ENCODE measurements around the gene NUMA1.

NUMA1 gene

GRCh38 chr11:71998061-71998460 is 82.3 kb downstream of the NUMA1 start:
- no peak for DNase-seq

GRCh38 chr11:71997594-71997993 is 82.7 kb downstream of the NUMA1 start:
- no peak for DNase-seq

- no peak for DNase-seq
These were observed 83.4 kb downstream of the NUMA1 start for GRCh38 chr11:71996946-71997345.

GRCh38 chr11:71996517-71996916 is 83.8 kb downstream of the NUMA1 start:
- DNase-seq: no peak

- DNase-seq: no peak
These were observed 84.5 kb downstream of the NUMA1 start for GRCh38 chr11:71995726-71996291.

- DNase-seq: no peak
These were observed 85.6 kb downstream of the NUMA1 start for GRCh38 chr11:71994786-71995185.

- no peak for DNase-seq
These were observed 88.1 kb downstream of the NUMA1 start for GRCh38 chr11:71992136-71992730.

- DNase-seq: no peak
These were observed 88.8 kb downstream of the NUMA1 start for GRCh38 chr11:71991494-71991893.

GRCh38 chr11:71990701-71991100 is 89.6 kb downstream of the NUMA1 start:
- no peak for DNase-seq

GRCh38 chr11:71988050-71988449 is 92.3 kb downstream of the NUMA1 start:
- no peak for DNase-seq

- DNase-seq: no peak
These were observed 92.8 kb downstream of the NUMA1 start for GRCh38 chr11:71987521-71987920.

GRCh38 chr11:71986131-71986530 is 94.2 kb downstream of the NUMA1 start:
- DNase-seq: no peak

GRCh38 chr11:71979602-71980001 is 100.7 kb downstream of the NUMA1 start:
- no peak for DNase-seq

GRCh38 chr11:71979094-71979493 is 101.2 kb downstream of the NUMA1 start:
- DNase-seq: no peak

- DNase-seq: no peak
These were observed 102.5 kb downstream of the NUMA1 start for GRCh38 chr11:71977743-71978418.

- no peak for DNase-seq
These were observed 103.3 kb downstream of the NUMA1 start for GRCh38 chr11:71977090-71977489.

- DNase-seq: no peak
These were observed 103.8 kb downstream of the NUMA1 start for GRCh38 chr11:71976551-71976950.

- no peak for DNase-seq
These were observed 108.7 kb downstream of the NUMA1 start for GRCh38 chr11:71971680-71972079.

GRCh38 chr11:71964641-71965040 is 115.7 kb downstream of the NUMA1 start:
- no peak for DNase-seq

GRCh38 chr11:71963468-71963867 is 116.9 kb downstream of the NUMA1 start:
- no peak for DNase-seq

- DNase-seq: no peak
These were observed 117.8 kb downstream of the NUMA1 start for GRCh38 chr11:71962428-71963038.

GRCh38 chr11:71955898-71956456 is 124.4 kb downstream of the NUMA1 start:
- no peak for DNase-seq
